K562 (cell line): ENCODE results near the gene SULT1C4. TPM values are rescaled to one million over a fixed set of nuclear protein-coding genes. Genes with fewer than 3 reads are reported as not detected.
A peak's percentile ranks its signal among the peaks of the same experiment; 100 is the strongest.

ENCODE experiments used
- ATAC-seq: fragments of 200-7000 bp; cut with Tn5 transposase; 3 replicates; pipeline ENCODE4 v1.9.1; 2020; ENCODE audit warnings: moderate library complexity
- BruUV-seq: library from RNA; stranded (reverse); fragments of 400-500 nt; replicated peaks from 2 replicates; lab custom pipeline; 2021; lab: Mats Ljungman, UMichigan
- CTCF ChIA-PET: fragments of 300-600 bp; formaldehyde crosslinking; extraction: SDS; loops from one replicate; lab custom pipeline; 2021; ENCODE audit warnings: low intra/inter-chr PET ratio; lab: Yijun Ruan, JAX
- POLR2A ChIA-PET: fragments of 300-600, 350-650 bp; sonication (Branson Sonifier 250); formaldehyde crosslinking; extraction: SDS; loops from one replicate; lab custom pipeline; 2021; ENCODE audit warnings: antibody characterized with exemption, inconsistent platforms; lab: Yijun Ruan, JAX
- DNase-seq, 4 experiments: peaks; one replicate each; pipeline versions ENCODE4 v3.0.0 to v3.0.0-alpha.2; 2011 to 2018; ENCODE audit warnings: low spot score in 3 of 4, mixed read lengths in 3 of 4; ENCODE audit errors: extremely low read depth in 1 of 4
- FAIRE-seq: peaks from 2 replicates; lab custom pipeline; 2011; peaks lifted over from hg19 to GRCh38; lab: Jason Lieb, UNC
- H2AFZ ChIP-seq: 2 replicates; pipeline ENCODE4 v1.6.0; 2011; ENCODE audit warnings: low read depth, low read length, control low read depth, inconsistent platforms
- H3K27ac ChIP-seq: fragments of 200-600 bp; 3 replicates; pipeline ENCODE4 v1.8.0; 2011; ENCODE audit warnings: low read depth, mild to moderate bottlenecking, control low read depth, inconsistent platforms, low read length, moderate library complexity, mixed read lengths; ENCODE audit errors: extremely low read depth
- H3K27me3 ChIP-seq, 2 experiments: fragments of 300-600 bp in 1 of 2; 2 replicates in 1 of 2; 3 replicates in 1 of 2; pipeline versions ENCODE4 v1.6.0 to v1.8.0; 2011; ENCODE audit warnings: inconsistent platforms in 2 of 2, low read length in 2 of 2, mild to moderate bottlenecking in 1 of 2, mixed read lengths in 1 of 2, moderate library complexity in 1 of 2; ENCODE audit not compliant: control insufficient read depth in 2 of 2, insufficient read depth in 2 of 2
- H3K36me3 ChIP-seq: fragments of 300-600 bp; 3 replicates; pipeline ENCODE4 v1.8.0; 2011; ENCODE audit warnings: mild to moderate bottlenecking, low read length, inconsistent platforms; ENCODE audit not compliant: control insufficient read depth, insufficient read depth
- H3K4me1 ChIP-seq, 2 experiments: fragments of 200-600 bp in 1 of 2; replicated peaks in 1 of 2; 2 replicates in 1 of 2; 3 replicates in 1 of 2; pipeline versions ENCODE4 v1.5.1 to v1.8.0; 2011; ENCODE audit warnings: inconsistent platforms in 2 of 2, low read length in 2 of 2, mild to moderate bottlenecking in 1 of 2, mixed read lengths in 1 of 2, moderate library complexity in 1 of 2; ENCODE audit not compliant: control insufficient read depth in 2 of 2, insufficient read depth in 2 of 2
- H3K4me2 ChIP-seq: 2 replicates; pipeline ENCODE4 v1.6.1; 2011; ENCODE audit warnings: low read length, control low read depth, inconsistent platforms, mixed read lengths; ENCODE audit not compliant: insufficient read depth
- H3K4me3 ChIP-seq: fragments of 200-600 bp; sonication (generic), shearing (Covaris generic); 2 replicates; pipeline ENCODE4 v1.5.1; 2016; ENCODE audit warnings: control low read depth, inconsistent platforms
- H3K79me2 ChIP-seq: fragments of 200-600 bp; 3 replicates; pipeline ENCODE4 v1.8.0; 2011; ENCODE audit warnings: low read length, inconsistent platforms; ENCODE audit not compliant: control insufficient read depth, insufficient read depth
- H3K9ac ChIP-seq, 2 experiments: 2 replicates each; pipeline versions ENCODE4 v1.6.0 to v1.6.1; 2011; ENCODE audit warnings: low read depth in 2 of 2, low read length in 2 of 2, control low read depth in 1 of 2, inconsistent platforms in 1 of 2, mild to moderate bottlenecking in 1 of 2, mixed read lengths in 1 of 2; ENCODE audit not compliant: insufficient read depth in 1 of 2
- H3K9me1 ChIP-seq: one replicate; pipeline ENCODE4 v1.6.0; 2011; ENCODE audit warnings: inconsistent platforms, mild to moderate bottlenecking, low read length, moderate library complexity; ENCODE audit not compliant: control insufficient read depth, insufficient read depth
- H3K9me3 ChIP-seq: replicated peaks from 2 replicates; pipeline ENCODE4 v1.5.1; 2011; ENCODE audit warnings: low read depth, low read length, inconsistent platforms; ENCODE audit not compliant: control insufficient read depth, insufficient read depth
- H4K20me1 ChIP-seq: replicated peaks from 2 replicates; pipeline ENCODE4 v1.6.1; 2011; ENCODE audit warnings: low read length, inconsistent platforms, mixed read lengths; ENCODE audit not compliant: control insufficient read depth, insufficient read depth
- AFF4 ChIP-seq: sonication (generic); formaldehyde crosslinking; IDR thresholded peaks from 2 replicates; pipeline ENCODE4 v1.8.0; 2023; ENCODE audit warnings: mild to moderate bottlenecking, missing genetic modification reagents
- ATF7 ChIP-seq: fragments of 450-650 bp; IDR thresholded peaks from 2 replicates; pipeline ENCODE4 v1.7.1; 2014; ENCODE audit warnings: mild to moderate bottlenecking, moderate library complexity
- CREB1 ChIP-seq, 2 experiments: sonication (generic) in 1 of 2; formaldehyde crosslinking in 1 of 2; IDR thresholded peaks; 2 replicates each; pipeline versions ENCODE4 v1.6.1 to v1.8.0; 2012 to 2022; ENCODE audit warnings: inconsistent platforms in 1 of 2, mild to moderate bottlenecking in 1 of 2, missing genetic modification reagents in 1 of 2, moderate library complexity in 1 of 2
- DIDO1 ChIP-seq: fragments of 450-650 bp; IDR thresholded peaks from 2 replicates; pipeline ENCODE4 v1.6.1; 2016; ENCODE audit warnings: low read depth, missing biosample characterization, missing genetic modification characterization
- ILF3 ChIP-seq: fragments of 450-650 bp; IDR thresholded peaks from 2 replicates; pipeline ENCODE4 v1.6.1; 2018; ENCODE audit warnings: antibody characterized with exemption, mild to moderate bottlenecking, moderate library complexity, borderline replicate concordance
- MCM2 ChIP-seq: fragments of 450-650 bp; IDR thresholded peaks from 2 replicates; pipeline ENCODE4 v1.6.1; 2017; ENCODE audit warnings: low read depth, mild to moderate bottlenecking
- MYBL2 ChIP-seq, 2 experiments: fragments of 450-650 bp in 1 of 2; sonication (generic) in 1 of 2; formaldehyde crosslinking in 1 of 2; IDR thresholded peaks; 2 replicates each; pipeline versions ENCODE4 v1.6.1 to v1.8.1; 2017 to 2022; ENCODE audit warnings: borderline replicate concordance in 1 of 2, inconsistent platforms in 1 of 2, low read depth in 1 of 2, mild to moderate bottlenecking in 1 of 2, missing genetic modification reagents in 1 of 2, moderate library complexity in 1 of 2
- PHF20 ChIP-seq: fragments of 450-650 bp; IDR thresholded peaks from 2 replicates; pipeline ENCODE4 v1.6.1; 2018; ENCODE audit not compliant: partially characterized antibody
- POLR2A ChIP-seq: fragments of 450-650 bp; conservative IDR thresholded peaks from 2 replicates; pipeline ENCODE4 v1.6.1; 2016
- RNF2 ChIP-seq: sonication (generic); IDR thresholded peaks from 2 replicates; pipeline ENCODE4 v1.6.1; 2016
- SMAD1 ChIP-seq: fragments of 150-350 bp; IDR thresholded peaks from 2 replicates; pipeline ENCODE4 v1.6.1; 2014; ENCODE audit warnings: low read length, low read depth; ENCODE audit not compliant: partially characterized antibody
- SUPT5H ChIP-seq: fragments of 450-650 bp; IDR thresholded peaks from 2 replicates; pipeline ENCODE4 v1.6.1; 2016
- TAF9B ChIP-seq: fragments of 450-650 bp; IDR thresholded peaks from 2 replicates; pipeline ENCODE4 v1.6.1; 2018; ENCODE audit warnings: mild to moderate bottlenecking; ENCODE audit not compliant: partially characterized antibody
- THRB ChIP-seq: fragments of 450-650 bp; formaldehyde crosslinking; conservative IDR thresholded peaks from 2 replicates; pipeline ENCODE4 v1.4.0; 2022; ENCODE audit warnings: mild to moderate bottlenecking, missing genetic modification characterization
- WGBS: fragments of 100-300 bp; shearing (Covaris generic); methylation state at CpG from one replicate; pipeline ENCODE4 v1.1.6; 2016; ENCODE audit warnings: low coverage, mixed read lengths; ENCODE audit not compliant: insufficient coverage; ENCODE audit errors: missing lambda C conversion rate; 5-methylcytosine and 5-hydroxymethylcytosine counted together
- in situ Hi-C: fragments of 300-500 bp; cut with MboI; formaldehyde crosslinking; loops from 4 replicates; pipeline ENCODE4 v1.15.0; 2018; ENCODE audit warnings: inconsistent platforms, mixed read lengths
- intact Hi-C: fragments of 100-400 bp; cut with micrococcal nuclease; formaldehyde crosslinking; loops from 2 replicates; pipeline ENCODE4 v1.14.2; 2022
- polyA plus RNA-seq, 8 experiments: library from polyadenylated mRNA; depleted of rRNA in 4 of 8; stranded (reverse) in 5 of 8; unstranded in 3 of 8; fragments of >200 nt; fragmentation: Nextera tagmentation in 2 of 8; fragmentation: Illumina TruSeq in 1 of 8; extraction: Ambion mirVana in 2 of 8; extraction: Trizol in 1 of 8; gene quantifications; 2 replicates each; pipeline versions ENCODE4 v1.2.1 to v1.2.3, GENCODE V29; 2011 to 2014; ENCODE audit warnings: inconsistent platforms in 1 of 8, missing spikeins in 1 of 8
- total RNA-seq, 7 experiments: library from RNA; depleted of rRNA in 6 of 7; stranded (reverse); fragments of >200 nt in 6 of 7; fragmentation: Illumina TruSeq in 2 of 7; extraction: Trizol in 2 of 7; gene quantifications; 2 replicates each; pipeline versions ENCODE4 v1.2.1 to v1.2.3, GENCODE V29; 2011 to 2021; ENCODE audit warnings: low replicate concordance in 1 of 7

SULT1C4 gene
- total and polyA plus RNA-seq, 9 of the 15 experiments (the other 6 are each of a cell fraction or from before 2014, with no cell fraction given) = 0.04 to 0.14 (median 0.09) TPM; not detected in 5

- TF ChIP-seq AFF4 (no peak), MYBL2 (IDR thresholded peaks at IDR 0.05; ENCODE audit: low read depth) (no peak), MYBL2 (CRISPR knock-in tag; IDR thresholded peaks at IDR 0.05; ENCODE audit: borderline replicate concordance) (no peak), MCM2 (no peak), PHF20 (no peak)
Measured at GRCh38 chr2:108354136-108354535, 23.6 kb upstream of the SULT1C4 start (continued).

- 0% methylated on average over 2 of the region's 2 CpGs for WGBS
- POLR2A ChIA-PET = interaction anchor here (0.6 to 0.8 kb wide), 2 partner anchors 9 to 10 kb away, joined by 3 to 4 read pairs; no protein-coding TSS in a partner anchor
- in situ Hi-C loops = no loop called here
- TF ChIP-seq RNF2 (peak; percentile 84; the same call in 1 of the 2 replicates), SMAD1 (peak; percentile 75), TAF9B (peak; percentile 74), POLR2A (peak; percentile 98), THRB (peak; percentile 80; the same call in 1 of the 2 replicates), SUPT5H (peak; percentile 87), ILF3 (peak; percentile 59; the same call in 1 of the 2 replicates), DIDO1 (tag) (no peak), ATF7 (peak; percentile 30; the same call in 1 of the 2 replicates), CREB1 (IDR thresholded peaks at IDR 0.05) (no peak; the same call in 1 of the 2 replicates), CREB1 (CRISPR knock-in tag; IDR thresholded peaks at IDR 0.05) (peak; percentile 61; the same call in 1 of the 2 replicates)
Measured at GRCh38 chr2:108355906-108356734, 21.6 kb upstream of the SULT1C4 start.

More at GRCh38 chr2:108355906-108356734, 21.6 kb upstream of the SULT1C4 start:
- H3K79me2 ChIP-seq = no peaks in the 10 kb centered on the region
- FAIRE-seq (no peak), DNase-seq (peak in 2 of 4 experiments; percentile 32 to 56), ATAC-seq (peak; percentile 93)
- no peak overlapping the region for H3K4me2 ChIP-seq
- no peaks in the 10 kb centered on the region for H3K36me3 ChIP-seq
- peak overlapping the region; percentile 28; the same call in 1 of the 2 replicates for H2AFZ ChIP-seq
- H3K4me3 ChIP-seq = no peak overlapping the region
- H3K9me1 ChIP-seq = no peaks in the 10 kb centered on the region
- no peaks in the 10 kb centered on the region for H4K20me1 ChIP-seq
- H3K9me3 ChIP-seq = no peaks in the 10 kb centered on the region
- CTCF ChIA-PET = no interaction called here
- BruUV-seq = TSS peak; percentile 100
- peaks cover 0 to 6% of the 10 kb centered on the region in 2 experiments; a peak in 1 of 5 replicates for H3K4me1 ChIP-seq
- H3K27me3 ChIP-seq = no peaks in the 10 kb centered on the region
- no peak overlapping the region for H3K9ac ChIP-seq
- intact Hi-C loops = loop anchor here (10.0 kb wide), 1 partner anchor 89 kb away; the partner anchor contains the start of gene GCC2
- H3K27ac ChIP-seq = peak overlapping the region; percentile 55; the same call in 2 of the 3 replicates
